HPDE6-E6E7 (cell line): ENCODE results near the gene RAP1GAP.

Experiments
- DNase-seq: peaks from one replicate; pipeline ENCODE4 v3.0.0; 2011; ENCODE audit warnings: missing footprints; ENCODE audit errors: extremely low spot score

The RAP1GAP gene

GRCh38 chr1:21625390-21626190, 43.6 kb downstream of the RAP1GAP start:
- DNase-seq = no peak

GRCh38 chr1:21624571-21625389, 44.4 kb downstream of the RAP1GAP start:
- no peak for DNase-seq

GRCh38 chr1:21623410-21623961, 45.7 kb downstream of the RAP1GAP start:
- no peak for DNase-seq

- DNase-seq = peak; percentile 79
Measured at GRCh38 chr1:21622466-21623315, 46.5 kb downstream of the RAP1GAP start.

GRCh38 chr1:21621761-21622436, 47.3 kb downstream of the RAP1GAP start:
- no peak for DNase-seq

- no peak for DNase-seq
Measured at GRCh38 chr1:21621051-21621450, 48.1 kb downstream of the RAP1GAP start.

- no peak for DNase-seq
Measured at GRCh38 chr1:21620496-21620895, 48.7 kb downstream of the RAP1GAP start.

GRCh38 chr1:21620011-21620410, 49.1 kb downstream of the RAP1GAP start:
- DNase-seq = no peak

GRCh38 chr1:21619375-21619947, 49.7 kb downstream of the RAP1GAP start:
- no peak for DNase-seq

GRCh38 chr1:21618561-21619374, 50.4 kb downstream of the RAP1GAP start:
- no peak for DNase-seq

GRCh38 chr1:21618059-21618458, 51.1 kb downstream of the RAP1GAP start:
- DNase-seq = no peak

- no peak for DNase-seq
Measured at GRCh38 chr1:21617126-21617738, 51.9 kb downstream of the RAP1GAP start.

GRCh38 chr1:21616372-21616771, 52.8 kb downstream of the RAP1GAP start:
- no peak for DNase-seq

GRCh38 chr1:21614419-21615115, 54.6 kb downstream of the RAP1GAP start:
- peak; percentile 64 for DNase-seq

- no peak for DNase-seq
Measured at GRCh38 chr1:21613072-21613867, 55.9 kb downstream of the RAP1GAP start.

- DNase-seq = no peak
Measured at GRCh38 chr1:21612057-21612456, 57.1 kb downstream of the RAP1GAP start.

GRCh38 chr1:21610989-21611785, 58.0 kb downstream of the RAP1GAP start:
- DNase-seq = no peak
